Measurements from ENCODE around the gene MYO18B. TPM values are rescaled to one million over a fixed set of nuclear protein-coding genes. Genes with fewer than 3 reads are reported as not detected.

Gene MYO18B
- total and polyA plus RNA-seq, 2 of the 4 experiments (the other 2 are of a cell fraction) = under 0.01 TPM; not detected in 1

GRCh38 chr22:25823276-25823675 lies 81.3 kb downstream of the MYO18B start:
- no peak overlapping the region for H3K9ac ChIP-seq (ENCODE audit: low read depth, low read length)
- no peak overlapping the region for H3K56ac ChIP-seq (ENCODE audit: extremely low read depth, insufficient read depth, low read length)
- no peak for TF ChIP-seq CEBPB (IDR thresholded peaks at IDR 0.05; ENCODE audit: low read depth, low read length)
- no peak for TF ChIP-seq POLR2A (IDR thresholded peaks at IDR 0.05; ENCODE audit: low read depth, low read length)
- TF ChIP-seq ELK1 (IDR thresholded peaks at IDR 0.05; ENCODE audit: borderline replicate concordance, low read depth, low read length) = no peak
- TF ChIP-seq MAZ (IDR thresholded peaks at IDR 0.05; ENCODE audit: borderline replicate concordance, low read depth, low read length) = no peak
- TF ChIP-seq BHLHE40 (IDR thresholded peaks at IDR 0.05; ENCODE audit: low read depth, low read length) = no peak
- TF ChIP-seq RFX5 (IDR thresholded peaks at IDR 0.05; ENCODE audit: low read depth, low read length) = no peak
- no peak for TF ChIP-seq RCOR1 (IDR thresholded peaks at IDR 0.05; ENCODE audit: insufficient replicate concordance, low read length)
- TF ChIP-seq CHD1 (IDR thresholded peaks at IDR 0.05; ENCODE audit: low read depth, low read length) = no peak
- no peak for TF ChIP-seq USF2 (IDR thresholded peaks at IDR 0.05; ENCODE audit: low read depth, low read length)
- TF ChIP-seq SMC3 (IDR thresholded peaks at IDR 0.05; ENCODE audit: low read depth, low read length) = no peak
- TF ChIP-seq CTCF (conservative IDR thresholded peaks at IDR 0.05; ENCODE audit: low read depth, low read length) = no peak
- TF ChIP-seq MAFK (IDR thresholded peaks at IDR 0.05; ENCODE audit: low read depth, low read length) = no peak
- TF ChIP-seq NFE2L2 (IDR thresholded peaks at IDR 0.05; ENCODE audit: low read depth, low read length) = no peak
- no peak for TF ChIP-seq FOS (IDR thresholded peaks at IDR 0.05; ENCODE audit: low read depth, low read length)
- TF ChIP-seq MXI1 (IDR thresholded peaks at IDR 0.05; ENCODE audit: borderline replicate concordance, low read depth, low read length) = no peak
- no peak for TF ChIP-seq RAD21 (IDR thresholded peaks at IDR 0.05; ENCODE audit: low read length)
- in situ Hi-C loops (cut with MboI; ENCODE audit: low sequenced_read_pairs) (no loop called here), dilution Hi-C loops (cut with HindIII; ENCODE audit: low sequenced_read_pairs, unreplicated experiment) (no loop called here), intact Hi-C loops (cut with micrococcal nuclease) (no loop called here)
- H2BK5ac ChIP-seq (ENCODE audit: low read depth, low read length, poor library complexity, severe bottlenecking) = no peak overlapping the region
- ChIA-PET POLR2A (ENCODE audit: unreplicated experiment) (no interaction called here), CTCF (no interaction called here)
- WGBS, 2 experiments (ENCODE audit: extremely low coverage in 2 of 2, insufficient read length in 1 of 2) = 60% methylated on average over 1 of the region's 15 CpGs; no CpG with 5 or more reads in 1 of the 2 experiments
- no peak overlapping the region for H3K14ac ChIP-seq (replicated peaks; ENCODE audit: low read depth, low read length)
- no peaks in the 10 kb centered on the region for H3K27me3 ChIP-seq (ENCODE audit: control insufficient read depth, insufficient read depth, low read length)
- H3K79me1 ChIP-seq (ENCODE audit: low read depth in 1 of 2, low read length in 2 of 2) = no peaks in the 10 kb centered on the region
- no peak overlapping the region for H2AFZ ChIP-seq (replicated peaks; ENCODE audit: low read length, poor library complexity)
- no TSS peak for BruUV-seq (replicated peaks)
- H3K4ac ChIP-seq (ENCODE audit: low read depth, low read length) = no peak overlapping the region
- H2AK9ac ChIP-seq (replicated peaks; ENCODE audit: low read depth, low read length, poor library complexity) = no peak overlapping the region
- H4K5ac ChIP-seq (ENCODE audit: low read depth, low read length) = no peak overlapping the region
- no peaks in the 10 kb centered on the region for H4K20me1 ChIP-seq (ENCODE audit: insufficient read depth, low read length)
- no peak for DNase-seq
- peaks cover 6% of the 10 kb centered on the region; the same call in 1 of the 2 replicates for H3K9me3 ChIP-seq (ENCODE audit: control insufficient read depth, insufficient read depth, low read length)
- H3K4me2 ChIP-seq (ENCODE audit: low read depth, low read length) = no peak overlapping the region
- no peak overlapping the region for H4K8ac ChIP-seq (ENCODE audit: low read depth in 2 of 2, low read length in 2 of 2)
- no peak overlapping the region for H2BK20ac ChIP-seq (ENCODE audit: low read depth, low read length)
- H3K9me1 ChIP-seq (ENCODE audit: insufficient read depth, low read length) = no peaks in the 10 kb centered on the region
- H3K36me3 ChIP-seq (ENCODE audit: control insufficient read depth, insufficient read depth, low read length) = no peaks in the 10 kb centered on the region
- no peak overlapping the region for H3K23ac ChIP-seq (ENCODE audit: low read depth, low read length)
- ATAC-seq (ENCODE audit: low read depth) = no peak
- H2BK120ac ChIP-seq (ENCODE audit: low read depth, low read length) = no peak overlapping the region
- H3K18ac ChIP-seq (ENCODE audit: low read depth, low read length) = no peak overlapping the region
- no peaks in the 10 kb centered on the region for H3K4me1 ChIP-seq (ENCODE audit: control insufficient read depth, insufficient read depth, low read length)
- H2AK5ac ChIP-seq (ENCODE audit: low read depth, low read length) = no peak overlapping the region
- no peak overlapping the region for H2BK15ac ChIP-seq (ENCODE audit: low read depth, low read length)
- H3K27ac ChIP-seq (ENCODE audit: insufficient read depth, low read length) = no peak overlapping the region
- H4K91ac ChIP-seq (ENCODE audit: insufficient read depth, low read depth, low read length) = no peak overlapping the region
- no peak overlapping the region for H3K4me3 ChIP-seq (ENCODE audit: insufficient read depth, low read depth, low read length)
